K562 (cell line): ENCODE results near the gene TBXAS1. TPM values are rescaled to one million over a fixed set of nuclear protein-coding genes. Genes with fewer than 3 reads are reported as not detected.

Source experiments
- ADNP ChIP-seq: fragments of 200-800 bp; sonication (Bioruptor generic); IDR thresholded peaks from 2 replicates; pipeline ENCODE4 v1.6.1; 2016; ENCODE audit warnings: missing genetic modification characterization, missing compliant biosample characterization
- C11orf30 ChIP-seq: fragments of 450-650 bp; IDR thresholded peaks from 2 replicates; pipeline ENCODE4 v1.6.1; 2016; ENCODE audit warnings: low read depth, mild to moderate bottlenecking
- CBX2 ChIP-seq: fragments of 200-600 bp; sonication (generic); IDR thresholded peaks from one replicate; pipeline ENCODE4 v1.6.1; 2012; ENCODE audit warnings: mild to moderate bottlenecking, low read length, inconsistent platforms; ENCODE audit not compliant: insufficient read depth, poor library complexity, severe bottlenecking
- COPS2 ChIP-seq: fragments of 450-650 bp; conservative IDR thresholded peaks from 2 replicates; pipeline ENCODE4 v1.6.1; 2016; ENCODE audit warnings: mild to moderate bottlenecking, moderate library complexity
- DPF2 ChIP-seq: fragments of 450-650 bp; IDR thresholded peaks from 2 replicates; pipeline ENCODE4 v1.6.1; 2016
- KAT8 ChIP-seq: fragments of 450-650 bp; IDR thresholded peaks from 2 replicates; pipeline ENCODE4 v1.6.1; 2016; ENCODE audit warnings: low read depth, mild to moderate bottlenecking
- MBD2 ChIP-seq: sonication (generic); IDR thresholded peaks from 2 replicates; pipeline ENCODE4 v1.6.1; 2016; ENCODE audit warnings: low read depth, borderline replicate concordance
- NBN ChIP-seq: fragments of 450-650 bp; IDR thresholded peaks from 2 replicates; pipeline ENCODE4 v1.6.1; 2016; ENCODE audit warnings: low read depth, mild to moderate bottlenecking
- NCOA4 ChIP-seq: fragments of 450-650 bp; IDR thresholded peaks from 2 replicates; pipeline ENCODE4 v1.6.1; 2018; ENCODE audit warnings: mild to moderate bottlenecking; ENCODE audit not compliant: partially characterized antibody
- NR4A1 ChIP-seq, 2 experiments: fragments of 250-450 bp in 1 of 2; fragments of 450-650 bp in 1 of 2; sonication (Bioruptor Pico) in 1 of 2; IDR thresholded peaks; 2 replicates each; pipeline versions ENCODE4 v1.4.0 to v1.6.1; 2016 to 2020; ENCODE audit warnings: mild to moderate bottlenecking in 2 of 2, missing compliant biosample characterization in 1 of 2, missing genetic modification characterization in 1 of 2, moderate library complexity in 1 of 2
- NUFIP1 ChIP-seq: fragments of 450-650 bp; IDR thresholded peaks from 2 replicates; pipeline ENCODE4 v1.6.1; 2018; ENCODE audit not compliant: partially characterized antibody
- PTBP1 ChIP-seq: fragments of 200-400 bp; formaldehyde crosslinking; IDR thresholded peaks from 2 replicates; pipeline ENCODE4 v1.6.1; 2017; ENCODE audit warnings: low read depth, low read length
- RBM39 ChIP-seq: fragments of 200-400 bp; formaldehyde crosslinking; optimal IDR thresholded peaks from 2 replicates; pipeline ENCODE3; 2018; ENCODE audit warnings: low read depth, low read length
- SMARCA5 ChIP-seq: fragments of 450-650 bp; IDR thresholded peaks from 2 replicates; pipeline ENCODE4 v1.6.1; 2016
- SMARCC2 ChIP-seq: fragments of 450-650 bp; IDR thresholded peaks from 2 replicates; pipeline ENCODE4 v1.6.1; 2017; ENCODE audit warnings: antibody characterized with exemption, moderate library complexity, mild to moderate bottlenecking, low read depth
- SRSF1 ChIP-seq: fragments of 200-400 bp; formaldehyde crosslinking; IDR thresholded peaks from 2 replicates; pipeline ENCODE4 v1.6.1; 2017; ENCODE audit warnings: mild to moderate bottlenecking, low read depth, low read length, moderate library complexity
- SRSF7 ChIP-seq: fragments of 200-400 bp; formaldehyde crosslinking; optimal IDR thresholded peaks from 2 replicates; pipeline ENCODE3; 2017; ENCODE audit warnings: mild to moderate bottlenecking, low read depth, low read length
- STAT5B ChIP-seq: fragments of 250-450 bp; sonication (Bioruptor Pico); IDR thresholded peaks from 2 replicates; pipeline ENCODE4 v1.8.0; 2021; ENCODE audit warnings: mild to moderate bottlenecking, inconsistent platforms
- TAF1 ChIP-seq: IDR thresholded peaks from 2 replicates; pipeline ENCODE4 v1.6.1; 2011; ENCODE audit warnings: mild to moderate bottlenecking, low read length, moderate library complexity; ENCODE audit not compliant: insufficient read depth, control insufficient read depth, severe bottlenecking; ENCODE audit errors: extremely low read depth
- TCF7 ChIP-seq: sonication (generic); IDR thresholded peaks from 2 replicates; pipeline ENCODE4 v1.6.1; 2016; ENCODE audit warnings: antibody characterized with exemption, borderline replicate concordance
- TRIM24 ChIP-seq, 2 experiments: fragments of 450-650 bp; IDR thresholded peaks; 2 replicates each; pipeline ENCODE4 v1.6.1; 2016
- U2AF2 ChIP-seq: fragments of 200-400 bp; formaldehyde crosslinking; optimal IDR thresholded peaks from 2 replicates; pipeline ENCODE3; 2017; ENCODE audit warnings: low read depth, mild to moderate bottlenecking, low read length
- ZNF140 ChIP-seq: fragments of 250-450 bp; sonication (Bioruptor Pico); IDR thresholded peaks from 2 replicates; pipeline ENCODE4 v1.8.0; 2021; ENCODE audit warnings: moderate library complexity, mild to moderate bottlenecking, inconsistent platforms
- ZNF408 ChIP-seq: fragments of 250-450 bp; sonication (Bioruptor Pico); IDR thresholded peaks from 2 replicates; pipeline ENCODE4 v1.4.0; 2020; ENCODE audit warnings: low read depth, mild to moderate bottlenecking, moderate library complexity
- ZNF57 ChIP-seq: fragments of 450-650 bp; formaldehyde crosslinking; IDR thresholded peaks from 2 replicates; pipeline ENCODE4 v1.4.0; 2020; ENCODE audit warnings: mild to moderate bottlenecking, moderate library complexity
- ZNF699 ChIP-seq: fragments of 250-450 bp; sonication (Bioruptor Pico); IDR thresholded peaks from 2 replicates; pipeline ENCODE4 v1.8.0; 2021; ENCODE audit warnings: mild to moderate bottlenecking, moderate library complexity; ENCODE audit not compliant: insufficient replicate concordance
- ZNF77 ChIP-seq: fragments of 250-450 bp; sonication (Bioruptor Pico); IDR thresholded peaks from 2 replicates; pipeline ENCODE4 v1.5.0; 2020
- ZZZ3 ChIP-seq: fragments of 450-650 bp; IDR thresholded peaks from 2 replicates; pipeline ENCODE4 v1.6.1; 2016; ENCODE audit warnings: antibody characterized with exemption, mild to moderate bottlenecking, moderate library complexity
- polyA plus RNA-seq, 8 experiments: library from polyadenylated mRNA; depleted of rRNA in 4 of 8; stranded (reverse) in 5 of 8; unstranded in 3 of 8; fragments of >200 nt; fragmentation: Nextera tagmentation in 2 of 8; fragmentation: Illumina TruSeq in 1 of 8; extraction: Ambion mirVana in 2 of 8; extraction: Trizol in 1 of 8; gene quantifications; 2 replicates each; pipeline versions ENCODE4 v1.2.1 to v1.2.3, GENCODE V29; 2011 to 2014; ENCODE audit warnings: inconsistent platforms in 1 of 8, missing spikeins in 1 of 8
- total RNA-seq, 7 experiments: library from RNA; depleted of rRNA in 6 of 7; stranded (reverse); fragments of >200 nt in 6 of 7; fragmentation: Illumina TruSeq in 2 of 7; extraction: Trizol in 2 of 7; gene quantifications; 2 replicates each; pipeline versions ENCODE4 v1.2.1 to v1.2.3, GENCODE V29; 2011 to 2021; ENCODE audit warnings: low replicate concordance in 1 of 7
- TF ChIP-seq, protein P1 (sequence below), 2 experiments: fragments of 450-650 bp; IDR thresholded peaks; 2 replicates each; pipeline ENCODE4 v1.6.1; 2016
- TF ChIP-seq, protein P2 (sequence below), 2 experiments: IDR thresholded peaks; 2 replicates each; pipeline ENCODE4 v1.6.1; 2011; ENCODE audit warnings: borderline replicate concordance in 1 of 2, control low read depth in 1 of 2, low read depth in 1 of 2, low read length in 1 of 2, mild to moderate bottlenecking in 1 of 2, mixed read lengths in 1 of 2, moderate library complexity in 1 of 2; ENCODE audit not compliant: insufficient read depth in 1 of 2, insufficient read length in 1 of 2, poor library complexity in 1 of 2, severe bottlenecking in 1 of 2; ENCODE audit errors: extremely low read depth in 1 of 2

TBXAS1 gene
- total and polyA plus RNA-seq, 9 of the 15 experiments (the other 6 are each of a cell fraction or from before 2014, with no cell fraction given): 1.1 to 8.3 (median 1.9) TPM

DNA sequence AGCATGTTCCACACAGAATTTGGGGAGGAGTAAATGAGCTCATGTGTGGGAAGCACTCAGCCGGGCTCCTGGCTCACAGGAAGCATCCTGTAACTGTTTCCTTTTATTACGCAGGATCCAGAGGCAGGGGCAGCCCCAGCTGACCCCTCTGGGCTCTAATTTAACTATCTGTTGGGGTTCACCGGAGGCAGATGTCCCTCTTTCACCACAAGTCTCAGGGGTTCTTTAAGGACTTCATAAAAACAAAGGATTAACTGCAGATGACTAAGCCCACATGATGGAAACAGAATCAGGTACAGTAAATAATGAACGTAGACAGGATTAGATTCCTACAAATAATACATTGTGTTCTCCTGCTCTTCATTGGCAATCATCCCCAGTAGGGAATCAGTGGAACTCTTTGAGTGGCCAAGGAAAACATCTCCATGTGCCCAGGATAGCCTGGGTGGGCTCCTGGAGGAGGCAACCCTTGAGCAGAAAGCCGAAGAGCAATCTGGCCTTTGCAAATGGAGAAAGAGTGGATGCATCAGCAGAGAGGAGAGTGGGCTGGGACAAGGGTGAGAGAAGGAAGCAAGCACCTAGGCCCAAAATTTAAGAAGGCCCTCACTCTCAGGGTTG is 24.6 kb downstream of the TBXAS1 start (continued):
- TF ChIP-seq DPF2: no peak
- no peak for TF ChIP-seq STAT5B (CRISPR knock-in tag)
- no peak for TF ChIP-seq TAF1
- no peak for TF ChIP-seq SRSF1
- TF ChIP-seq SMARCA5: 0 out of 2 replicates have a peak, but pooled peaks have one; percentile 5
- no peak for TF ChIP-seq C11orf30
- TF ChIP-seq, protein P1, sequence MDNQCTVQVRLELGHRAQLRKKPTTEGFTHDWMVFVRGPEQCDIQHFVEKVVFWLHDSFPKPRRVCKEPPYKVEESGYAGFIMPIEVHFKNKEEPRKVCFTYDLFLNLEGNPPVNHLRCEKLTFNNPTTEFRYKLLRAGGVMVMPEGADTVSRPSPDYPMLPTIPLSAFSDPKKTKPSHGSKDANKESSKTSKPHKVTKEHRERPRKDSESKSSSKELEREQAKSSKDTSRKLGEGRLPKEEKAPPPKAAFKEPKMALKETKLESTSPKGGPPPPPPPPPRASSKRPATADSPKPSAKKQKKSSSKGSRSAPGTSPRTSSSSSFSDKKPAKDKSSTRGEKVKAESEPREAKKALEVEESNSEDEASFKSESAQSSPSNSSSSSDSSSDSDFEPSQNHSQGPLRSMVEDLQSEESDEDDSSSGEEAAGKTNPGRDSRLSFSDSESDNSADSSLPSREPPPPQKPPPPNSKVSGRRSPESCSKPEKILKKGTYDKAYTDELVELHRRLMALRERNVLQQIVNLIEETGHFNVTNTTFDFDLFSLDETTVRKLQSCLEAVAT (IDR thresholded peaks at IDR 0.05): no peak
- TF ChIP-seq SRSF7: no peak
- no peak for TF ChIP-seq KAT8
- TF ChIP-seq SMARCC2: no peak
- TF ChIP-seq ZNF408 (CRISPR knock-in tag): no peak
- peak; percentile 56; the same call in 1 of the 2 replicates for TF ChIP-seq ZNF140 (CRISPR knock-in tag)
- no peak for TF ChIP-seq NBN
- TF ChIP-seq ZNF699: no peak
- TF ChIP-seq ZZZ3: no peak
- no peak for TF ChIP-seq PTBP1
- peak; percentile 93 for TF ChIP-seq ADNP
- no peak for TF ChIP-seq ZNF77 (CRISPR knock-in tag)
- TF ChIP-seq RBM39: no peak
- TF ChIP-seq U2AF2: no peak
- no peak for TF ChIP-seq MBD2
- TF ChIP-seq NUFIP1: no peak
- TF ChIP-seq TRIM24 (IDR thresholded peaks at IDR 0.05): no peak
- TF ChIP-seq, protein P2, sequence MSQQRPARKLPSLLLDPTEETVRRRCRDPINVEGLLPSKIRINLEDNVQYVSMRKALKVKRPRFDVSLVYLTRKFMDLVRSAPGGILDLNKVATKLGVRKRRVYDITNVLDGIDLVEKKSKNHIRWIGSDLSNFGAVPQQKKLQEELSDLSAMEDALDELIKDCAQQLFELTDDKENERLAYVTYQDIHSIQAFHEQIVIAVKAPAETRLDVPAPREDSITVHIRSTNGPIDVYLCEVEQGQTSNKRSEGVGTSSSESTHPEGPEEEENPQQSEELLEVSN (IDR thresholded peaks at IDR 0.05; ENCODE audit: borderline replicate concordance in 1 of 2, extremely low read depth in 1 of 2, insufficient read depth in 1 of 2, insufficient read length in 1 of 2, low read depth in 1 of 2, low read length in 1 of 2, poor library complexity in 1 of 2, severe bottlenecking in 1 of 2): no peak
- TF ChIP-seq TCF7: no peak
- TF ChIP-seq CBX2: no peak
- TF ChIP-seq NCOA4: no peak
- no peak for TF ChIP-seq ZNF57
- no peak for TF ChIP-seq COPS2
- peak; percentile 77; the same call in 1 of the 2 replicates for TF ChIP-seq NR4A1 (CRISPR knock-in tag; IDR thresholded peaks at IDR 0.05)
- TF ChIP-seq NR4A1 (tag; IDR thresholded peaks at IDR 0.05): peak; percentile 88
